ENCODE data around the gene APELA.

GRCh38 chr4:164945146-164945545, 68.2 kb downstream of the APELA start:
- TF ChIP-seq CTCF (IDR thresholded peaks at IDR 0.05) (no peak), POLR2A (IDR thresholded peaks at IDR 0.05) (no peak), POLR2AphosphoS5 (IDR thresholded peaks at IDR 0.05; ENCODE audit: insufficient read depth in 1 of 2, low read depth in 1 of 2) (no peak)
